Hepatocyte (in vitro differentiated cells): ENCODE data around the gene CFC1B.
"Not testable (repeated sequence)": the region's sequence is repeated elsewhere in the genome, so short reads cannot be mapped to it uniquely, and the experiment has no call there.

Experiments
- CTCF ChIP-seq: fragments of 200-600 bp; sonication (generic); IDR thresholded peaks from 2 replicates; pipeline ENCODE4 v1.5.1; 2016; ENCODE audit warnings: antibody characterized with exemption, mild to moderate bottlenecking; ENCODE audit not compliant: poor library complexity
- EZH2 ChIP-seq: fragments of 200-600 bp; sonication (generic); IDR thresholded peaks from 2 replicates; pipeline ENCODE4 v1.6.1; 2016; ENCODE audit warnings: antibody characterized with exemption, mild to moderate bottlenecking, borderline replicate concordance
- EZH2phosphoT487 ChIP-seq: fragments of 200-600 bp; sonication (generic); IDR thresholded peaks from one replicate; pipeline ENCODE4 v1.6.1; 2018; ENCODE audit warnings: antibody characterized with exemption, mild to moderate bottlenecking, low read depth, moderate library complexity; ENCODE audit not compliant: unreplicated experiment, severe bottlenecking

- not testable (repeated sequence) for TF ChIP-seq CTCF, EZH2phosphoT487, EZH2
Observed at GRCh38 chr2:130531672-130532071, 10.7 kb downstream of the CFC1B start.
